Fibroblast of the aortic adventitia (primary cell): ENCODE measurements around the gene ABLIM2. TPM values are rescaled to one million over a fixed set of nuclear protein-coding genes. Genes with fewer than 3 reads are reported as not detected.

Source experiments
- DNase-seq: peaks from one replicate; pipeline ENCODE4 v3.0.0-alpha.2; 2010; ENCODE audit warnings: low read depth
- H3K4me3 ChIP-seq: 2 replicates; pipeline ENCODE4 v1.5.1; 2011; ENCODE audit warnings: low read depth, mild to moderate bottlenecking, control low read depth, low read length, moderate library complexity
- CTCF ChIP-seq: IDR thresholded peaks from 2 replicates; pipeline ENCODE4 v1.5.1; 2011; ENCODE audit warnings: mild to moderate bottlenecking, low read length, control low read depth, inconsistent platforms; ENCODE audit not compliant: insufficient read depth
- total RNA-seq: library from RNA; depleted of rRNA; stranded (reverse); fragments of >200 nt; gene quantifications from 2 replicates; pipeline ENCODE4 v1.2.3, GENCODE V29; 2012; ENCODE audit warnings: low replicate concordance

Gene ABLIM2
- total RNA-seq, 1 donor = under 0.01 TPM

- TF ChIP-seq CTCF = no peak
- no peak overlapping the region for H3K4me3 ChIP-seq
- DNase-seq = no peak
These were observed 100.6 kb downstream of the ABLIM2 start for GRCh38 chr4:8058031-8058479.

- TF ChIP-seq CTCF = no peak
- no peak for DNase-seq
- no peak overlapping the region for H3K4me3 ChIP-seq
These were observed 103.4 kb downstream of the ABLIM2 start for GRCh38 chr4:8055206-8055605.

GRCh38 chr4:8053688-8054449, 104.7 kb downstream of the ABLIM2 start:
- TF ChIP-seq CTCF = no peak
- no peak overlapping the region for H3K4me3 ChIP-seq
- no peak for DNase-seq

- DNase-seq = no peak
- no peak for TF ChIP-seq CTCF
- H3K4me3 ChIP-seq = no peak overlapping the region
These were observed 106.4 kb downstream of the ABLIM2 start for GRCh38 chr4:8052160-8052691.

GRCh38 chr4:8051644-8052043, 107.0 kb downstream of the ABLIM2 start:
- no peak overlapping the region for H3K4me3 ChIP-seq
- no peak for TF ChIP-seq CTCF
- DNase-seq = no peak

- TF ChIP-seq CTCF = no peak
- DNase-seq = peak; percentile 60
These were observed 107.9 kb downstream of the ABLIM2 start for GRCh38 chr4:8050555-8051206.

More at GRCh38 chr4:8050555-8051206, 107.9 kb downstream of the ABLIM2 start:
- H3K4me3 ChIP-seq = no peak overlapping the region
